HG02938 (cell line): ENCODE results near the gene UAP1L1.

Experiments used
- ATAC-seq: cut with Tn5 transposase; IDR thresholded peaks from one replicate; pipeline ENCODE4 v1.9.1; 2021; ENCODE audit warnings: mild to moderate bottlenecking, moderate library complexity; ENCODE audit not compliant: unreplicated experiment

Gene UAP1L1

GRCh38 chr9:137040568-137040967, 36.7 kb upstream of the UAP1L1 start:
- no peak for ATAC-seq

GRCh38 chr9:137041124-137041523, 36.2 kb upstream of the UAP1L1 start:
- no peak for ATAC-seq

- ATAC-seq: no peak
Observed at GRCh38 chr9:137042751-137043727, 34.3 kb upstream of the UAP1L1 start.

- ATAC-seq: no peak
Observed at GRCh38 chr9:137044037-137044436, 33.3 kb upstream of the UAP1L1 start.

GRCh38 chr9:137044502-137045177, 32.7 kb upstream of the UAP1L1 start:
- no peak for ATAC-seq

- ATAC-seq: no peak
Observed at GRCh38 chr9:137045294-137046087, 31.8 kb upstream of the UAP1L1 start.

- ATAC-seq: no peak
Observed at GRCh38 chr9:137046088-137046787, 31.1 kb upstream of the UAP1L1 start, which contains the start of gene NPDC1. Gene NPDC1 (minus strand): TSS chr9:137046177. CDS start chr9:137045989, 188 bp downstream.

GRCh38 chr9:137048655-137049543, 28.4 kb upstream of the UAP1L1 start:
- ATAC-seq: no peak

- no peak for ATAC-seq
Observed at GRCh38 chr9:137049544-137050449, 27.5 kb upstream of the UAP1L1 start.

GRCh38 chr9:137050570-137050969, 26.7 kb upstream of the UAP1L1 start:
- ATAC-seq: no peak

- no peak for ATAC-seq
Observed at GRCh38 chr9:137051145-137051724, 26.1 kb upstream of the UAP1L1 start.

- ATAC-seq: no peak
Observed at GRCh38 chr9:137052293-137052692, 25.0 kb upstream of the UAP1L1 start.

GRCh38 chr9:137052998-137053943, 24.0 kb upstream of the UAP1L1 start:
- no peak for ATAC-seq

GRCh38 chr9:137053944-137054931, 23.1 kb upstream of the UAP1L1 start, which contains the start of gene ENTPD2:
Gene ENTPD2 (minus strand): TSS chr9:137054061. CDS start chr9:137053997, 64 bp downstream.
- no peak for ATAC-seq

- no peak for ATAC-seq
Observed at GRCh38 chr9:137054932-137055384, 22.4 kb upstream of the UAP1L1 start.
